Fibroblast of skin of scalp (primary cell): ENCODE results near the gene SVIP.

ENCODE experiments used
- DNase-seq: peaks from one replicate; pipeline ENCODE4 v3.0.0-alpha.2; 2013

SVIP gene

GRCh38 chr11:22792497-22792896, 37.1 kb downstream of the SVIP start:
- DNase-seq, result peak; percentile 75

GRCh38 chr11:22787551-22788162, 41.9 kb downstream of the SVIP start:
- DNase-seq, result peak; percentile 53

GRCh38 chr11:22787055-22787454, 42.5 kb downstream of the SVIP start:
- no peak for DNase-seq

GRCh38 chr11:22786475-22786874, 43.1 kb downstream of the SVIP start:
- DNase-seq, result no peak

- peak; percentile 18 for DNase-seq
Measured at GRCh38 chr11:22785251-22785650, 44.4 kb downstream of the SVIP start.

- DNase-seq, result no peak
Measured at GRCh38 chr11:22780952-22781593, 48.5 kb downstream of the SVIP start.

GRCh38 chr11:22779850-22780249, 49.8 kb downstream of the SVIP start:
- DNase-seq, result no peak

GRCh38 chr11:22778642-22779041, 51.0 kb downstream of the SVIP start:
- DNase-seq, result no peak

GRCh38 chr11:22775248-22775647, 54.4 kb downstream of the SVIP start:
- no peak for DNase-seq

GRCh38 chr11:22774716-22775115, 54.9 kb downstream of the SVIP start:
- no peak for DNase-seq

- no peak for DNase-seq
Measured at GRCh38 chr11:22769081-22769480, 60.5 kb downstream of the SVIP start.
